Adrenal gland (tissue), 5 donors: ENCODE measurements around the gene FAF1.

Experiments
- POLR2A ChIP-seq, 2 donors: fragments of 450-650 bp; IDR thresholded peaks; one replicate each; pipeline ENCODE4 v1.6.1; 2017; ENCODE audit warnings: antibody characterized with exemption in 2 of 2, mild to moderate bottlenecking in 2 of 2, moderate library complexity in 1 of 2
- TF ChIP-seq, protein P1 (sequence below), 6 experiments: fragments of 450-650 bp in 4 of 6; fragments of 200-600 bp in 2 of 6; sonication (generic) in 1 of 6; IDR thresholded peaks; 1 replicate in 5 of 6; 2 replicates in 1 of 6; pipeline versions ENCODE4 v1.5.1 to v1.8.0; 2016 to 2021; ENCODE audit warnings: antibody characterized with exemption in 6 of 6, mild to moderate bottlenecking in 2 of 6, moderate library complexity in 1 of 6
- donor health status: DM: no; HTN: no; CAD: no.

DNA sequence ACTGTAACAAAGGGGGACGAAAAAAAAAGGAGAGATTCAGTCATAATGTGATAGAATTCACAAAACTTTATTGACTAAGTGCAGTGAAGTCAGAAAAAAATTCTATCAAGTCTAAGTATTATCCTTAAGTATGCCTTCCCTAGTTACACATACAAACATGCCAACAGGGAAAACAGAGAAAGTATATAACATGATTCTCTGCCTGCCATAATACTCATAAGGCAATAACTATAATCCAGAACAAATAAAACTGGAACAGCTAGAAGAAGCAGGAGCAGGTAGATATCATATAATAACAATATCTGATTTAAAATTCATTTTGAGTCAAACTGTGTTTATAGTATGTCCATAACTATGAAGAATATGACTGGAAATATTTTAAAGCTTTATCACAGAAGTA is 184.3 kb downstream of the FAF1 start:
- no peak for TF ChIP-seq POLR2A (IDR thresholded peaks at IDR 0.05)
- TF ChIP-seq, protein P1, sequence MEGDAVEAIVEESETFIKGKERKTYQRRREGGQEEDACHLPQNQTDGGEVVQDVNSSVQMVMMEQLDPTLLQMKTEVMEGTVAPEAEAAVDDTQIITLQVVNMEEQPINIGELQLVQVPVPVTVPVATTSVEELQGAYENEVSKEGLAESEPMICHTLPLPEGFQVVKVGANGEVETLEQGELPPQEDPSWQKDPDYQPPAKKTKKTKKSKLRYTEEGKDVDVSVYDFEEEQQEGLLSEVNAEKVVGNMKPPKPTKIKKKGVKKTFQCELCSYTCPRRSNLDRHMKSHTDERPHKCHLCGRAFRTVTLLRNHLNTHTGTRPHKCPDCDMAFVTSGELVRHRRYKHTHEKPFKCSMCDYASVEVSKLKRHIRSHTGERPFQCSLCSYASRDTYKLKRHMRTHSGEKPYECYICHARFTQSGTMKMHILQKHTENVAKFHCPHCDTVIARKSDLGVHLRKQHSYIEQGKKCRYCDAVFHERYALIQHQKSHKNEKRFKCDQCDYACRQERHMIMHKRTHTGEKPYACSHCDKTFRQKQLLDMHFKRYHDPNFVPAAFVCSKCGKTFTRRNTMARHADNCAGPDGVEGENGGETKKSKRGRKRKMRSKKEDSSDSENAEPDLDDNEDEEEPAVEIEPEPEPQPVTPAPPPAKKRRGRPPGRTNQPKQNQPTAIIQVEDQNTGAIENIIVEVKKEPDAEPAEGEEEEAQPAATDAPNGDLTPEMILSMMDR (IDR thresholded peaks at IDR 0.05), result no peak
